HL-60 (cell line): ENCODE results near the gene NKAIN2.

Experiments
- CTCF ChIP-seq: IDR thresholded peaks from one replicate; pipeline ENCODE4 v1.5.1; 2011; ENCODE audit warnings: low read length, control low read depth, inconsistent platforms; ENCODE audit not compliant: insufficient read depth
- REST ChIP-seq: IDR thresholded peaks from 2 replicates; pipeline ENCODE4 v1.6.1; 2012; ENCODE audit warnings: low read depth; ENCODE audit not compliant: insufficient replicate concordance

DNA sequence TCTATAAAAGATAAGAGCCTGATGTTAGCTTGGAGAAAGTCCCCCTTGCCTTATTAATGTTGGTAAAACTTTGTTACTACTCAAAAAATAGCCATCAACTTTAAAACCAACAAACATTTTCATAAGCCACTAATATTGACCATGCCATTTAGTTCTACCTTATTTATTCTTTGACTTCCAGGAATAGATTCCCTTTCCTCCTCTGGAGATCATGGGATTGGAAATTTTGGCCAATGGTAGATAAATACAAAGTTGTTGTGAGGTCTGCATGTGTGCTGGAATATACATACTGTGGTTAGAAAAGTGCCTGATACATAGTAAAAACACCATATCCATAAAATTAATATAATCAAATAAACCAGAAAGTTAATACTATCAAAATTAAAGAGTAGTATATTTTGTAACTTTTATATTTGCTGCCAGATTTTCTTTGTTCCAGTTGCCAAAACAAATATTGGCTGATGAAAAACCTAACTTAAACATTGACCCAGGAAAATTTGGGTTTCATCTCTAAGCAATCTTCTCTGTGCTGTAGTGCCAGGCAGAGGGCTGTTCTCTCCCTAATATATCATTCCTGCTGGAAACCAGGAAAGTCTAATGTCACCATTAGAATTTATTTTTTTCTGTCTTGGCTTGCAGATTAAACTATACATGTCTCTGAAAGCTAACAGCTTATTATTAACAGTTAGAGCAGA is 169.1 kb downstream of the NKAIN2 start:
- TF ChIP-seq CTCF (no peak), REST (no peak)
